ENCODE results near the gene CD300LG. TPM values are rescaled to one million over a fixed set of nuclear protein-coding genes. Genes with fewer than 3 reads are reported as not detected.
"Not testable (repeated sequence)": the region's sequence is repeated elsewhere in the genome, so short reads cannot be mapped to it uniquely, and the experiment has no call there.

Gene CD300LG
- total RNA-seq, 1 donor from 2014 or later, result 2.5 TPM

DNA sequence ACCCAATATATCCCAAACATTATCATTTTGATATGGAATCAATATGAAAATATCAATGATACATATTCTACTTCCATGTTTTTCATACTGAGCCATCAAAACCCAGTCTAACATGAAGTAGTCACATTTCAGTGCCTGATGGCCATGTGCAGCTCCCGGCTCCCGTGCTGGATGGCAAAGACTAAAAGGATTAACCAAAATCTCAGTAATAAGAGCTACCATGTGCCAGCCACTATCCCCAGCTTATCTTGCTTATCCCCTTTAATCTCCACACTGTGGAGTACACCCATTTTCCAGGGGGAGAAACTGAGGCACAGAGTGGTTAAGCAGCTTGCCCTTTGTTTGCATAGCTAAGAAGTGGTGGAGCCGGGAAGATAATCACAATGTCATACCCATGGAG is 9.2 kb downstream of the CD300LG start:
- no peak for DNase-seq

DNA sequence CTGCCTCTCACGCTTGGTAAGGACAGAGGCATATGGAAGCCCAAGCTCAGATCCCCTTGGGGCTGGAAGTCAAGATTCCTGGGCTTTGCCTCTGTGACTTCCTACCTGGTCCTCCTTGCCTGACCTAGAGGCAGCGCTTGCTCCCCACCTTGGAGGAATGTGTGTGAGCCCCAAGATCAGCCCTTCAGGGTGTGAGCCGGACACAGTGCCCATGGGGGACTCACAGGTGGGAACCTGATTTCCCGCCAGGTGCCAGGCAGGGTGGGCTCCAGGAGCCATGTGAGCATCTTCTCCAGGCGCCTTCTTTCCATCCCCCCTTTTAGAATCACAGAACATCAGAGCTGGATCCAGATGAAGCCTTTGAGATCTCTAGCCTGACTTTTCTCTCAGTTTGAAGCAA is 10.2 kb downstream of the CD300LG start:
- DNase-seq, result no peak

DNA sequence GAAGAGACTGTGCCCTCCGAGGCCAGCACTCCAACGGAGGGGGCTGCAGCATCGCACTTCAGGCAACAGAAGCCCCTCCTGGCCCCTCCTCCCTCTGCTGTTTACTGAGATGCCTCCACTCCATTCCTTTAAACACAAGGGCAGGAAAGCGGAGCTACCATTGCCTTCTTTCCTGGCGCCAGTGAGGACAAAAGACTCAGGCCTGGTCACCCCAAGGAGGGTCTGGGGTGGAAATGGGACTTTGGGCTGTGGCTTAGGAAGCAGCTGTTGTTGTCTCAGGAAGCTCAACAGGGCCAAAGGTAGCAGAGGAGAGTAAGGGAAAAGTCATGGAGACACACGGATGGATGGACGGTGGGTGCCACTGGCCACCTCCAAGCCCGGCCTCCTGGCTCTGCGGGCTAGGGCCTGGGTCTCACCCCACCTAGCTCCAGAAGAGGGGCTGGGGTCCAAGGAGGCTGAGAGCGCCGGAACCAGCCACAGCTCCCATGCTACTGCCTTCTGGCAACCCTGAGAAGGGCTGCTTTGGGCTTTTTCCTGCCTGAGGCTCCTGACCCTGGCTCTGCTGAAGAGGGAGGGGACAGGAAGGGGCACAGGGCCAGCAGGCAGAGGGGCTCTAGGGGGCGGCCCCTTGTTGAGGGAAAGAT is 11.1 kb downstream of the CD300LG start:
- no peak for DNase-seq

DNA sequence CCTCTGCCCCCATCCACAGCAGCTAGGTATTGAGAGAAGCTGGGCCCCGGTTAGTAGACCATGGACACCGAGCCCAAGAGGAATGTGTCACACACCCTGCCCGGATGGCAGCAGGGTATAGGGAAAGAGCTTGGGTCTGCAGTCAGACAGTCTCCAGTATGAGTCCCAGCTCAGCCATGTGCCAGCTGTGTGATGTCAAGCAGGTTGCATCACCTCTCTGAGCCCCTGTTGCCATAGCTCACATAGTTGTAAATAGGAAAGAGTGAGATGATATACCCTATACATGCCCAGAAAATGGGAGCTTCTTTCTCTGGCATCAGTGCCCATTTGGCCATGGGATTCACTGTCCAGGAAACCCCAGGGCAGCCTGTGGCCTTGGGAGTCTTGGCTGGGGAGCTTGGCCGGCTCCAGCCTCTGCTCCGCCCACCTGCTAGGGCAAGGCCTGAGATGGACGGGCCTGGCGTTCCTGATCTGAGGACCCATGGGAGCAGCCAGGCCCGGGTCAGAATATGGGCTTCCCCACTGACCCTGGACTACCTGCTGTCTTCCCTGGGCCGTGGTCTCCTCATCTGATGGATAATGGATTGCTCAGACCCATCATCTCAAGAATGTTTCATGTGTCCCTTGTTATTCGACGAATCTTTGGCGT is 13.2 kb downstream of the CD300LG start:
- DNase-seq, result no peak

DNA sequence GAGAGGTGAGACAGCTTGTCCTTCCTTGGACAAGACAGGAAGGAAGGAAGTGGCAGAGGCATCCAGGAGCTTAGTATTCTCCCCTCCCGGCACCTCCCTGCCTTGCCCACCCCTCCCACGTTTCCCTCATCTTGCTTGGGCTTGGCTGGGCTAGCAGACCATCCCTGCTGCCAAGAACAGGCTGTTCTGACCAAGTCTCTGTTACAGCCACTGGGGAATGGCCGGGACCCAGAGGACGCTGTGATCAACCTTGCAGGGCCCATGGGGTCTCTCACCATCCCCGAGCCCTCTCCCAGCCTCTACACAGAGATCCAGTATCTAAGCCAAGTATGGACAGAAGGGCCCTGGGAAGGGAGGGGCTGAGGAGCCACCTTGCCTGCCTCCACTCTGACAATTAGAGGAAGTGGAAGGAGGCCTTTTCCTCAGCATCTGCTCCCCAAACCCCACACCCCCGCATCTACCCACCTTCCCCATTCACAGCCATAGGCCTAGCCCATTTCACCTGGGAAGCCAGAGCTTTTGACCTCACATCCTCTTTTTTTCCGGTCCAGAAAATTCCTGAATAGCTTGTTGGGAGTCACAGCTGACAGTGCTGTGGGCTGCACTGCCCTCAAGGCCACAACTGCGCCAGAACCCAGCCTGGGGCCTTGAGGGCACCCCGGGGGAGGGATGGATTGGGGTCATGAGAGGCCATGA is 14.1 kb downstream of the CD300LG start:
- no peak for DNase-seq

DNA sequence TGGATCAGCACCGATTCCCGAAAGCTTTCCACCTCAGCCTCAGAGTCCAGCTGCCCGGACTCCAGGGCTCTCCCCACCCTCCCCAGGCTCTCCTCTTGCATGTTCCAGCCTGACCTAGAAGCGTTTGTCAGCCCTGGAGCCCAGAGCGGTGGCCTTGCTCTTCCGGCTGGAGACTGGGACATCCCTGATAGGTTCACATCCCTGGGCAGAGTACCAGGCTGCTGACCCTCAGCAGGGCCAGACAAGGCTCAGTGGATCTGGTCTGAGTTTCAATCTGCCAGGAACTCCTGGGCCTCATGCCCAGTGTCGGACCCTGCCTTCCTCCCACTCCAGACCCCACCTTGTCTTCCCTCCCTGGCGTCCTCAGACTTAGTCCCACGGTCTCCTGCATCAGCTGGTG is 15.0 kb downstream of the CD300LG start:
- no peak for DNase-seq

DNA sequence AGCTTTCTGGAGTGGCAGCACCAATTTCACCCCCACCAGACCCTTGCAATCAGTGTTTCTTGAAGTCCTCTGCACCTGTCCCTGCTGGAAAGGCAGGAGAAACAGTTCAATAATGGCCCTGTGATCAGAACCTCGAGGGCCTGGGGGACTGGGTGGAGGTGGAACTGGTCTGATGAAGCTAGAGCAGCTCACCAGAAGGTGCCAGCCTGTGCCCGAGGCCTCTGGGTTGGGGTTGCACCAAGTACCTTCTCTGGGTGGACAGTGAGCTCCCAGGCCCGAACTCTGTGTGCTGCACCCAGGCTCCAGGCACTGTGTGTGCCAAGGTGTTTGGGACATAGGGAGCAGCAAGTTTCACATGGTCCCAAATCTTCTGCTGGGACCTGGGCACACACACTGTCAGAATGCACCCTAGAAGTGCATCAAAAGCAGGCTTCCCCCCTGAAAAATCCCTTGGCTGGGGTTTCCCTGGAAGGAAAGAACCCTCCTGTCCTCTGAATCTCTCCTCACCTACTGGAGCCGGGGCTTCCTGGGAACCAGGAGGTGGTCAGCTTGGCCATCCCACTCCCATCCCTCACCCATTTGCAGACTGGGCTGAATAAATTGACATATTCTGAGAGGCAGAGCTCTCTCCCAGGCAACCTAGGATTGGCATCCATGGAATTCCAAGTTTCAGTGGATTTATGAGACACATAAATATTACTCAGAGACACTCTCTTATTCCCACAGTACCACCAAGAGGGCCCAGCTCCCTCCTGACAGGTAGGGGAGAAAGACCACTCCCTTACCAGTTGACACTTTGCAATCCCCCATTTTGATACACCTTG is 17.4 kb downstream of the CD300LG start:
- DNase-seq, result no peak

DNA sequence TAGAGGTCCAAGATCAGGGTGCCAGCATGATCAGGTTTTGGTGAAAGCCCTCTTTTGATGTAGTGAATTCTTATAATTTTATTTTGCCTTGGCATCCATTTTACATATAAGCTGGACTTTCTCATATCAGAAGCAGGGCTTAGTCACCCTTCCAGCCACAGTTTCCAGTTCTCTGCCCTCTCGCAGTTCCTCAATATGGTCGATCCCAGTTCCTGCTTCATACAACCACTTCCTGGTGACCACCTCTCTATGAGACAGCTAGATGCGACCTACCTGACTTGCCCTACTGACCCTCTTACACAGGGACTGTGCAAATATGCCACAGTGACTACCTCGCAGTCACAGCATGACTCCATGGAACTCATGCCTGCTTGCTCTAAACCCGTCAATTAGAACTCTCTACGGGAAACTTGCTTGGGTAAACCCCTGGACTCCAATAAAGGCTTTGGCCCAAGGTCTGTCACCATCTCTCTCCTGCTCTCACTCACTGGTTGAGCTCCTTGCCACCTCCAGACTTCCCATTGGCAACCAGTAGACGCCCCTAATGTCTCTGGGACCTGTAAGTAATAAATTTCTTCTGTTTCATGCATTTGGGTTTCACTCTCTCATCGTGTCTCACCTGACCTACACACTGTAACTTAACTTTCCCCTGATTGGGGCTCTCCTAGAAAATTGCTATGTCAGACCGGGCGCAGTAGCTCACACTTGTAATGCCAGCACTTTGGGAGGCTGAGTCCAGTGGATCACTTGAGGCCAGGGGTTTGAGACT is 21.4 kb downstream of the CD300LG start:
- no peak for DNase-seq

DNA sequence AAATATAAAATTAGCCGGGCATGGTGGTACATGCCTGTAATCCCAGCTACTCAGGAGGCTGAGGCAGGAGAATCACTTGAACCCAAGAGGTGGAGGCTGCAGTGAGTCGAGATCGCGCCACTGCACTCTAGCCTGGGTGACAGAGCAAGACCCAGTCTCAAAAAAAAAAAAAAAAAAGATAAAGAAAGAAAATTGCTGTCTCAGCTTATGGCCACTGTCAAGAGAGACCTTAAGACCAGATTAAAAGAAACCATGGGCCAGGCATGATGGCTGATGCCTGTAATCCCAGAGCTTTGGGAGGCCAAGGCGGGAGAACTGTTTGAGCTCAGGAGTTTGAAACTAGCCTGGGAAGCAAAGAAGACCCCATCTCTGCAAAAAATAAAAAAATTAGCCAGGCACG is 22.1 kb downstream of the CD300LG start:
- DNase-seq, result not testable (repeated sequence)

DNA sequence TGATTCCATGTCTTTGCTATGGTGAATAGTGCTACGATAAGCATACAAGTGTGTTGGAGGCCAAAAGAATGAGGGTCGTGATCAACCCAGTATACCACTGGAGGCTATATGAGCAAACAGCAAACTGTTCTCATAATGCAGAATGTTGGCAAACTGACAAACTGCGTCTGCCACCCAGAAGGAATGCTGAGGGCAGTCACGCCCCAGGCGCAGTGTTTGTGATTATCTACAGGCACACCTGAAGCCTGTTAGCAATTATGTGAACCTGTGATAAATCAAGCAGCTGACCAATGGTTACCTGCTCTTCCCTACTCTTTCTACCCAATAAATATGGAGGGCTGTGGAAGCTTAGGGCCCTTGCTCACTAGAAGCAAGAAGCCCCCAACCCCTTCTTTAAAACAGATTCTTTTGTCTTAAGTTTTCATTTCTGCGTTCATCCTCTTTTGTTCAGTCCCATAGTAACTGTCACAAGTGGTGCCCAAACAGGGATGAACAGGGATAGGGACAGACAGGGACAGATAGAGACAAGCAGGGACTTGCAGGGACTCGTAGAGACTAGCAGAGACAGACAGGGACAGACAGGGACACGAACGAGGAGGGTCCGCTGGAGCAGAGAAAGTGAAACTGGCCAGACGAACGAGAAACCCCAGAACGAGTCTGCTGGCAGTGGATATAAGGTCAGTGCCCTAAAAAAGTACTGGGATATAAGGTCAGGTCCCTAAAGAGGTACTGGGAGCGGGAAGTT is 25.1 kb downstream of the CD300LG start:
- no peak for DNase-seq

DNA sequence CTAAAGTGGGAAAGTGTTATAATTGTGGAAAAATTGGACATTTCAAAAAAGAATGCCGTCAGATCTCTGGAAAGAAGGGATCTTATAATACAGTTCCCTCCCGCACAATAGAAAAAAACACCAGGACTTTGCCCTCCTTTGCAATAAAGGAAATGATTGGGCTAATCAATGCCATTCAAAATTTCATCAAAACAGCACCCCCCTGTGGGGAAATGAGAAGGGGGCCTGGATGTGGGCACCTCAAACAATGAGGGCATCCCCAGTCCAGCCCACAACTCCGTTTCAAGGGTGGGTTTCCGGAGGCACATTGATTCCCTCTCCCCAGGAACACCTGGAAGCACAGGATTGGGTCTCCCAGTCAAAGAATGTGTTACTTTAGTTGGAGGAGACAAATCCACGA is 26.1 kb downstream of the CD300LG start:
- no peak for DNase-seq

DNA sequence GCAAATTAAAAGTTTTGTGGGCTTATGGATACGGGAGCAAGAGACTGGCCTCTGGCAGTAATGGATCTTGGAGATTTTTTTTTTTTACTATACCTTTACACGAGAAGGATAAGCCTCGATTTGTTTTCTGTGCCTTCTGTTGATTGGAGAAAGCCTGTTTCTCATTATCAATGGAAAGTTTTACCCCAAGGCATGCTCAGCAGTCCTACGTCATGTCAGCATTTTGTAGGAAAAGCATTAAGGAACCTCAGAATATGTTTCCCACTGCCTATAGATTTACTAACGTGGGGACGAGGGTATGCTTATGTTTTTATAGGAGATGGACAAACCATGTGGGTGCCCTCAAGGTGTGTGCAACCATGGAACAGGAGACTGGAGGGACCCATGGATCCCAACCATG is 26.8 kb downstream of the CD300LG start:
- no peak for DNase-seq

DNA sequence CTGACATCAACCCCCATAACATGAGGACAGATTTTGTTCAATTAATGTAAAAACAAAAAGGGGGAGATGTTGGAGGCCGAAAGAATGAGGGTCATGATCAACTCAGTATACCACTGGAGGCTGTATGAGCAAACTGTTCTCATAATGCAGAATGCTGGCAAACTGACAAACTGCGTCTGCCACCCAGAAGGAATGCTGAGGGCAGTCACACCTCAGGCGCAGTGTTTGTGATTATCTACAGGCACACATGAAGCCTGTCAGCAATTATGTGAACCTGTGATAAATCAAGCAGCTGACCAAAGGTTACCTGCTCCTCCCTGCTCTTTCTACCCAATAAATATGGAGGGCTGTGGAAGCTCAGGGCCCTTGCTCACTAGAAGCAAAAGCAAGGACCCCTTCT is 27.3 kb downstream of the CD300LG start:
- no peak for DNase-seq

DNA sequence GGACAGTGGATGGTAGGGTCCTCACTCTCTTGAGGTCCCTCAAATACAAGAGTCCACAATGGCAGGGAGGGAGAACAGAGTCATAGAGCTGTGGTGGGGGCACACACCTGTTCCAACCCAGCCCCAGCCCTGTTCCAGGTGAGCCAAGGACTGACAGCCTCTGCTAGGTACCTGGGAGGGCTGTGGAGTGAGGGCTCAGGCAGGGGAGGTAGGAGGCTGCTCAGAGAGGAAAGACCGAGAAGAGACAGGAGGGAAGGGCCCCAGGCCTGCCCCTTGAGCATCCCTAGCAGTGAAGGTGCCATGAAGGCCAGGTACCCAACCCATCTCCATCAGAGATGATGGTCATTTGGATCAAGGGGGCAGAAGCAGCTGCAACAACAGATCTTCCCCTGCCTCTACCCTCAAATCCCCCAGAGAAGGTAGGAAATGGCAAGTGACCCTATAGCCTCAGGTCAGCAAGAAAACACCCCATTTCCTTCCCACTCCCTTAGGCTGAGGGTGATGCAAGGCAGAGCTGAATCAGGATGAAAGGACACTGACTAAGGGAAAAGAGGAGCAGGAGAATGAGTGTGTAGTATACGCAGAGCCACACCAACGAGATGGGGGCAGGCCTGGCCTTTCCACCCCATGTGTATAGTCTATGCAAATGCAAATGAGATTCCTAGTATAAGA is 28.6 kb downstream of the CD300LG start:
- no peak for DNase-seq

DNA sequence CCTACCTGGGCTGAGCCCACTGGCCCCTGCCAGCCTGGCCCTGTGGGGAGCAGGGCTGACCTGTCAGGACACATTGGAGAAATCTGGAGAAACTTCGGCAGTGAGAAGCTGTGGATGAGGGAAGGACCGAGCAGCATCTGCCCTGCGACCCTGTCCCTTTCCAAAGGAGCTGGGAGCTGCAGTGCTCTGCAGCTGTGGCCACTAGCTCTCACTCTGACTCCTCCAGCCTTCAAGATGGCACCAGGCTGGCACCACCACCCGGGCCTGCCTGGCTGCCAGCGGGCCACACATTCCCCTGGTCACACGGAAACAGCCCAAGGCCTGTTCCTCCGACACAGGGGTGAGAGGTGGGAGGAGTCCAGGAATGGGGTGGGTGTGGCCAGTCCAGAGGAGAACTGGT is 30.1 kb downstream of the CD300LG start:
- DNase-seq, result no peak

DNA sequence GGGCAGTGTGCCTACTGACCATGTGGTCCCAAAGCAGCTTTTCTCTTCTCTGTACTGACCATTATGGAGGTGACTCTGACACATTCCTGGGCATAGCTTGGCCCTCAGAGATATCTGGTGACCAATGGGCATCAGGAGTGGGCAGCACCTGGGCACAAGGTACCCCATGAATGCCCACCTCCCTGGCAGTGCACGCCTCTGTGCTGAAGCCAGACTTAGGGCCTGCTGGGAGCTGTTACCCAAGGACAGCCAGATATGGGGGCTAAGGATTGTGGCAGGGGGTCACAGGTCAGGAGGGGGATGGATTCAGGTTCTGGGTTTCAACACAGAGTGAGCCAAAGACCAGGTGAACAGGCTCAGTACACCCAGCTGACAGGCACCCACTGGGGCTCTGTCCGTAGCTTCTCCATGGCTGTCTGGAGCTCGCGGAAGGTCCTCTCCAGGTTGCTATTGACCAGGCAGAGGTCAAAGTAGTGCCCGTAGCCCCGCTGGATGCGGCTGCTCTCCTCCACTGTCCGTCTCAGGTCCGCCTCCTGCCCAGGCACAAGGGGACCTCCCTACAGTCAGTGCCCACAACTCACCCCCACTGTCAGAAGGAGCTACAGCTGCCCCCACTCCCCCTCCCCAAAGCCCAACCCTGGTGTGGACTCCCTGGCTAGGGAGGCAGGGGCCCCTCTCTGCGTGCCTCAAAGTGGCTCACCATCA is 30.6 kb downstream of the CD300LG start:
- no peak for DNase-seq

DNA sequence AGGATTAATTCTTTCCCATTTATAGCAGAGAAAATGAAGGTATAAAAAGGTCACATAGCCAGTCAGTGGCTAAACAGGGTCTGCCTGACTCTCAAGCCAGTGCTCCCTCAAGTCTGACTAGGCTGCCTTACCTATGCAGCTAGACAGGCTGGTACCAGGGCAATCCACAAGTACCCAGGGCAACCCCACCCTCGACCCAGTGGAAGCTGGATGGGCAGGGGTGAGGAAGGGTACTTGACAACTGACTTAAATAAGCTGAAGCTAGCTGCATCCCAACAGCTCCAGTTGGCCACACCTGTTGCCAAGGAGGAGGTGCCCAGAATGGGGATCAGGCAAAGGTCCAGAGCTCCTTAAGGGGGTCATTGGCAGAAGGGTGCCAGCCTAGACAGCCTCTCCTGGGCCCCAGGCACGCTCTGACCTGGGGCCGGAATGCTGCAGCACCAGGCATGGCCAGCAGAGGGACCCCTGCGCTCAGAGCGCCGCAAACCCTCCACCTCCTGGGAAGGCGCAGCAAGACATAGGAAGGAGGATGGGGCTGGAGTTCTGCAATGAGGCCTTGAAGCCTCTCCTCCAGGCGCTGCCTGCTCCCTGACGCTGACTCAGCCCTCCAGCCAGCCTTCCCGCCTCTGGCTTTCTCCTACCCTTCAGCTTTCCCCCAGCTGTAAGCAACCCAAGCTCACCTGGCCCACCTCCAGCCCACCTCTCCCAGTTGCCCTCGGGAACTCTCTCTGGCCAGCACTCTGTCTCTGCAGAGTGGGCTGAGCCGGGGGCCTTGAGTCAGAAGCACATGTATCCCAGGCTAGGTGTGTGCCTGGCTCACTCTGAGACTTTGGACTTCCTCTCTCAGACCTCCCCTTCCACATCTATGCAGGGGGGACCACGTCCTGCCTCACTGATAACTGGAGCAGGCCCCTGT is 31.5 kb downstream of the CD300LG start:
- DNase-seq, result peak; percentile 86

DNA sequence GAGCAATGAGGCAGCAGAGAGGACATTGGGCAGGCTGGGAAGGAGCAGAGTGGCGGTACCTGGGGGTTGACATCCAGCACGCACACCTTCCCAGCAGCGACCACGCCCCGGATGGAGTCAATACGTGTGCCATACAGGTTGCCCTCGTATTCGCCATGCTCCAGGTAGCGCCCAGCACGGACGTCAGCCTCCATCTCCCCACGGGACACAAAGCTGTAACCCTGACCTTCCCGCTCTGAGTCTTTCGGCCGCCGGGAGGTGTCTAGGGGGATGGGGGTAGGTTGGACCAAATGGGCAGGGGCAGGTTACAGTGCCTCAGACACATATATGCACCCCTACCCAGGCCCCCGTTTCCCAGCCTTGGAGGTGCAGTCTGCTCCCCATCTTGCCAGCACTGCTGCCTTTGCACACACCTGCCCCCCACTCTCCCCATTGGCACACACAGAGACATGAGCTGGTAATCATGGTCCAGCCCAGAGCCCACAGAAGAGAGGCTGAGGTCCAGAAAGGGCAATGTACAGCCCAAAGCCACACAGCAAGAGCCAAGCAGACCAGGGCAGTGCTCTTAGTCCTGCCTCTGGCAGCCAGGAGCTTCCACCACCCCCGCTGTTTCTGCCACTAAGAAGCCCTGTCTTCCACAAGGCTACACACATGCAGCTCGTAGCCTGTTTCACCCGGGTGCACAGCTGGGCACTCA is 32.9 kb downstream of the CD300LG start:
- no peak for DNase-seq

Data from tongue (tissue), 2 donors.